Spleen (tissue), 11 donors: ENCODE measurements around the gene MARCHF2. TPM values are rescaled to one million over a fixed set of nuclear protein-coding genes. Genes with fewer than 3 reads are reported as not detected.
"Not testable (repeated sequence)": the region's sequence is repeated elsewhere in the genome, so short reads cannot be mapped to it uniquely, and the experiment has no call there.

Experiments used
- DNase-seq: peaks from one replicate; pipeline ENCODE4 v3.0.0-alpha.2; 2020
- H3K27ac ChIP-seq, 8 donors: fragments of 200-600 bp; sonication (generic) in 7 of 8; 1 replicate in 4 of 8; 2 replicates in 4 of 8; pipeline versions ENCODE4 v1.5.0 to v1.8.0; 2016 to 2021; ENCODE audit warnings: inconsistent platforms in 4 of 8, mild to moderate bottlenecking in 4 of 8, moderate library complexity in 1 of 8
- H3K27me3 ChIP-seq, 7 donors: fragments of 200-600 bp; sonication (generic) in 6 of 7; replicated peaks in 1 of 7; 1 replicate in 4 of 7; 2 replicates in 3 of 7; pipeline versions ENCODE4 v1.5.0 to v1.8.0; 2016 to 2021; ENCODE audit warnings: inconsistent platforms in 3 of 7, mild to moderate bottlenecking in 1 of 7
- H3K36me3 ChIP-seq, 6 donors: fragments of 200-600 bp; sonication (generic) in 5 of 6; 1 replicate in 4 of 6; 2 replicates in 2 of 6; pipeline versions ENCODE4 v1.5.0 to v1.8.0; 2016 to 2021; ENCODE audit warnings: inconsistent platforms in 2 of 6
- H3K4me1 ChIP-seq, 6 donors: fragments of 200-600 bp; sonication (generic) in 5 of 6; 1 replicate in 3 of 6; 2 replicates in 3 of 6; pipeline versions ENCODE4 v1.5.0 to v1.8.0; 2016 to 2021; ENCODE audit warnings: inconsistent platforms in 3 of 6
- H3K4me3 ChIP-seq, 8 donors: fragments of 200-600 bp; sonication (generic) in 7 of 8; 1 replicate in 4 of 8; 2 replicates in 4 of 8; pipeline versions ENCODE4 v1.5.0 to v1.8.0; 2016 to 2021; ENCODE audit warnings: inconsistent platforms in 4 of 8, mild to moderate bottlenecking in 4 of 8, moderate library complexity in 2 of 8
- H3K9me3 ChIP-seq, 8 donors: fragments of 200-600 bp; sonication (generic) in 7 of 8; 1 replicate in 4 of 8; 2 replicates in 4 of 8; pipeline versions ENCODE4 v1.5.0 to v1.8.0; 2016 to 2021; ENCODE audit warnings: inconsistent platforms in 4 of 8
- POLR2A ChIP-seq, 3 donors: fragments of 450-650 bp; IDR thresholded peaks; one replicate each; pipeline ENCODE4 v1.5.1; 2017; ENCODE audit warnings: antibody characterized with exemption in 3 of 3, mild to moderate bottlenecking in 1 of 3
- POLR2AphosphoS5 ChIP-seq, 3 donors: sonication (generic); formaldehyde crosslinking; IDR thresholded peaks; one replicate each; pipeline ENCODE4 v1.5.1; 2017; ENCODE audit warnings: antibody characterized with exemption in 3 of 3
- WGBS, 5 donors: extraction: QIAGEN DNeasy Blood & Tissue Kit in 3 of 5; methylation state at CpG; one replicate each; pipeline versions ENCODE4 v1.1.5 to v1.1.7; 2013 to 2018; 5-methylcytosine and 5-hydroxymethylcytosine counted together
- intact Hi-C: fragments of 100-400 bp; cut with DNase I; formaldehyde crosslinking; loops from one replicate; pipeline ENCODE4 v1.15.0; 2023; ENCODE audit warnings: low total_unique reads
- polyA plus RNA-seq, 3 donors: library from polyadenylated mRNA; stranded (reverse); fragments of 200-250 nt; gene quantifications; one replicate each; pipeline ENCODE4 v1.2.1, GENCODE V29; 2013
- total RNA-seq, 7 donors: library from RNA; depleted of rRNA in 3 of 7; stranded (reverse); fragments of >200 nt in 3 of 7; fragmentation: NEBNext Ultra II Directional in 4 of 7; extraction: Animal tissue kit (Norgen Biotek cat#: 25700) in 4 of 7; gene quantifications; one replicate each; pipeline versions ENCODE4 v1.1.0 to v1.2.1, GENCODE V29; 2016 to 2021
- TF ChIP-seq, protein P1 (sequence below), 11 experiments: fragments of 200-600 bp in 7 of 11; fragments of 450-650 bp in 4 of 11; sonication (generic) in 4 of 11; IDR thresholded peaks in 8 of 11; conservative IDR thresholded peaks in 3 of 11; 1 replicate in 7 of 11; 2 replicates in 4 of 11; pipeline versions ENCODE4 v1.4.0 to v1.8.0; 2016 to 2021; ENCODE audit warnings: antibody characterized with exemption in 11 of 11, inconsistent platforms in 4 of 11, mild to moderate bottlenecking in 1 of 11
- donor health status: healthy with polysubstance abuse.
- donor health status: DM: no; HTN: no; CAD: no; lungs with moderate emphysema.
- donor health status: DM: no; HTN: no; CAD: no.
- donor health status: Bipolar disorder and iron deficiency.
- donor health status: healthy.
- donor health status: DM: no; HTN: no; CAD: no.
- donor health status: DM: yes; HTN: yes; CAD: no.

Gene MARCHF2
- total and polyA plus RNA-seq, 10 donors: 33.4 to 212 (median 67.2) TPM

DNA sequence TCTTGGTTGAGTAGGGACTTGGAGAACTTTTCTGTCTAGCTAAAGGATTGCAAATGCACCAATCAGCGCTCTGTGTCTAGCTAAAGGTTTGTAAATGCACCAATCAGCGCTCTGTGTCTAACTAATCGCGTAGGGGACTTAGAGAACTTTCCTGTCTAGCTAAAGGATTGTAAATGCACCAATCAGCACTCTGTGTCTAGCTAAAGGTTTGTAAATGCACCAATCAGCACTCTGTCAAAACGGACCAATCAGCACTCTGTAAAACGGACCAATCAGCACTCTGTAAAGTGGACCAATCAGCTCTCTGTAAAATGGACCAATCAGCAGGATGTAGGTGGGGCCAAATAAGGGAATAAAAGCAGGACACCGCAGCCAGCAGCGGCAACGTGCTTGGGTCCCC is 26.7 kb upstream of the MARCHF2 start:
- 86 to 94% (median 88%) methylated on average over 9 of the region's 9 CpGs for WGBS, 5 donors
- H3K36me3 ChIP-seq, H3K27me3 ChIP-seq, DNase-seq, intact Hi-C loops, H3K4me3 ChIP-seq, H3K9me3 ChIP-seq: not testable (repeated sequence)
- Histone ChIP-seq H3K4me1 (peaks cover 11 to 44% (median 24%) of the 10 kb centered on the region in 6 donors), H3K27ac (peak overlapping the region in 1 of 8 donors; percentile 58)

DNA sequence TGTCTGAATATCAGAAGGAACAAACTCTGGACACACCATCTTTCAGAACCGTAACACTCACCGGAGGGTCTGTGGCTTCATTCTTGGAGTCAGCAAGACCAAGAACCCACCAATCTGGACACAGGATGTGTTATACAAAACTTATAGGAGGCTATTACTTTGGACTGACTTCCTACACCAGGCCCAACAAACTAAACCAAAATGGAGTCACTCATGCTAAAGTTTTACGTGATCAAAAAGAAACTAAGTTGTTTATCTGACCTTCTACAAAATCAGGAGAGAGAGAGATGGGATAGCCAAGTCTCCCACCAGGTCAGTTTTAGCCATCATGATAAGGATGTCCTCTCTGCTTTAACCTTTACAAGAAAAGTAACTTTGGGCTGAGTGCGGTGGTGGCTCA is 26.1 kb upstream of the MARCHF2 start:
- H3K27me3 ChIP-seq: no peaks in the 10 kb centered on the region
- H3K36me3 ChIP-seq: peaks cover 0 to 7% (median 0%) of the 10 kb centered on the region in 6 donors
- DNase-seq: no peak
- H3K27ac ChIP-seq: no peak overlapping the region
- peaks cover 0 to 8% (median 0%) of the 10 kb centered on the region in 8 donors for H3K9me3 ChIP-seq
- TF ChIP-seq POLR2AphosphoS5 (IDR thresholded peaks at IDR 0.05) (no peak), POLR2A (IDR thresholded peaks at IDR 0.05) (no peak)
- TF ChIP-seq, protein P1, sequence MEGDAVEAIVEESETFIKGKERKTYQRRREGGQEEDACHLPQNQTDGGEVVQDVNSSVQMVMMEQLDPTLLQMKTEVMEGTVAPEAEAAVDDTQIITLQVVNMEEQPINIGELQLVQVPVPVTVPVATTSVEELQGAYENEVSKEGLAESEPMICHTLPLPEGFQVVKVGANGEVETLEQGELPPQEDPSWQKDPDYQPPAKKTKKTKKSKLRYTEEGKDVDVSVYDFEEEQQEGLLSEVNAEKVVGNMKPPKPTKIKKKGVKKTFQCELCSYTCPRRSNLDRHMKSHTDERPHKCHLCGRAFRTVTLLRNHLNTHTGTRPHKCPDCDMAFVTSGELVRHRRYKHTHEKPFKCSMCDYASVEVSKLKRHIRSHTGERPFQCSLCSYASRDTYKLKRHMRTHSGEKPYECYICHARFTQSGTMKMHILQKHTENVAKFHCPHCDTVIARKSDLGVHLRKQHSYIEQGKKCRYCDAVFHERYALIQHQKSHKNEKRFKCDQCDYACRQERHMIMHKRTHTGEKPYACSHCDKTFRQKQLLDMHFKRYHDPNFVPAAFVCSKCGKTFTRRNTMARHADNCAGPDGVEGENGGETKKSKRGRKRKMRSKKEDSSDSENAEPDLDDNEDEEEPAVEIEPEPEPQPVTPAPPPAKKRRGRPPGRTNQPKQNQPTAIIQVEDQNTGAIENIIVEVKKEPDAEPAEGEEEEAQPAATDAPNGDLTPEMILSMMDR (IDR thresholded peaks at IDR 0.05 in 8 of 11, conservative IDR thresholded peaks at IDR 0.05 in 3 of 11): no peak
- peaks cover 17 to 50% (median 30%) of the 10 kb centered on the region in 6 donors for H3K4me1 ChIP-seq
- intact Hi-C loops: no loop called here
- no peak overlapping the region for H3K4me3 ChIP-seq
- WGBS, 5 donors: 75 to 98% (median 85%) methylated on average over 4 of the region's 4 CpGs

DNA sequence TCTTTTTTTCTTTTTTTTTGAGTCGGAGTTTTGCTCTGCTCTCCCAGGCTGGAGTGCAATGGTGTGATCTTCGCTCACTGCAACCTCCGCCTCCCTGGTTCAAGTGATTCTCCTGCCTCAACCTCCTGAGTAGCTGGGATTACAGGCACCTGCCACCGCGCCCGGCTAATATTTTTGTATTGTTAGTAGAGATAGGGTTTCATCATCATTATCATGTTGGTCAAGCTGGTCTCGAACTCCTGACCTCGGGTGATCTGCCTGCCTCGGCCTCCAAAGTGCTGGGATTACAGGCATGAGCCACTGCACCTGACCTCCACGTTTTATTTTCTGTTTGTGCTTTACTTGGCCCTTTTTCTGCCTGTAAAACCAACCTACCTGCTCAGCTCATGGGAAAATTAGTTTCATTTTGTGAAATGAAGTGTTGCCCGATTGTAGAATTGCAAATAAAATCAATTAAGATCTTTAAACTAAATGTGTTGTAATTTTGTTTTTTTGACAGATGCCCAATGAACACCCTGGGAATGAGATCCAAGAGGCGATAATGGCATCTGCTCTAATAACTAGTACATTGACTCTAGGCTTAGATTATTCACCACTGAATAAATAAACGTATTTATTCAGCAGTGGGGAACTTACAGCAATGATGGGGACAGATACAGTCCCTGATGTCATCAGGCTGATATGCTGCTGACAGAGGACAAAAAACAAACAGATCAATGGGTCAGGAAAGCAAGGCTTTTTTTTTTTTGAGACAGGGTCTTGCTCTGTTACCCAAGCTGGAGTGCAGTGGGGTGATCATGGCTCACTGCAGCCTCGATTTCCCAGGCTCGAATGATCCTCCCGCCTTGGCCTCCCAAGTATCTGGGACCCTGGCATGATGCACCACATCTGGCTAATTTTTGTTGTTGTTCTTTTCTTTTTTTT is 25.2 kb upstream of the MARCHF2 start:
- no peak overlapping the region for H3K27ac ChIP-seq
- DNase-seq: no peak
- H3K27me3 ChIP-seq: no peaks in the 10 kb centered on the region
- H3K9me3 ChIP-seq: peaks cover 0 to 8% (median 0%) of the 10 kb centered on the region in 8 donors
- TF ChIP-seq POLR2AphosphoS5 (IDR thresholded peaks at IDR 0.05) (no peak), POLR2A (IDR thresholded peaks at IDR 0.05) (no peak)
- TF ChIP-seq, protein P1 (IDR thresholded peaks at IDR 0.05 in 8 of 11, conservative IDR thresholded peaks at IDR 0.05 in 3 of 11): no peak
- H3K4me1 ChIP-seq: peaks cover 24 to 60% (median 39%) of the 10 kb centered on the region in 6 donors
- H3K4me3 ChIP-seq: no peak overlapping the region
- H3K36me3 ChIP-seq: peaks cover 0 to 9% (median 0%) of the 10 kb centered on the region in 6 donors
- intact Hi-C loops: no loop called here
- 94 to 98% (median 95%) methylated on average over 16 of the region's 16 CpGs for WGBS, 5 donors

DNA sequence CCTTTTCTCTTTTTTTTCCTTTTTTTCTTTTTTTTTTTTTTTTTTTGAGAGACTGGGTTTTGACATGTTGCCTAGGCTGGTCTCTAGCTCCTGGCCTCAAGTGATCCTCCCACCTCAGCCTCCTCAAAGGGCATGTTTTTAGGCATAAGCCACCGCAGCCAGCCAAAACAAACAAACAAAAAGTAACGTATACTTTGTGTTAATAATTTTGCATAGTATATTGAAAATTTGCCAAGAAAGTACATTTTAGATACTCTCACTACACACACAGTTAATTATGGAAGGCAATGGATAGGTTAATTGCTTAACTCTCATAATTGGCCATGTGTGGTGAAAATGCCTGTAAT is 24.5 kb upstream of the MARCHF2 start:
- no peak for DNase-seq
- H3K9me3 ChIP-seq: peaks cover 0 to 8% (median 0%) of the 10 kb centered on the region in 8 donors
- 59 to 90% (median 74%) methylated on average over 2 of the region's 2 CpGs for WGBS, 5 donors
- H3K4me3 ChIP-seq: no peak overlapping the region
- intact Hi-C loops: no loop called here
- H3K4me1 ChIP-seq: peaks cover 30 to 66% (median 46%) of the 10 kb centered on the region in 6 donors
- TF ChIP-seq POLR2AphosphoS5 (IDR thresholded peaks at IDR 0.05): no peak
- TF ChIP-seq, protein P1 (IDR thresholded peaks at IDR 0.05 in 8 of 11, conservative IDR thresholded peaks at IDR 0.05 in 3 of 11): no peak
- no peak for TF ChIP-seq POLR2A (IDR thresholded peaks at IDR 0.05)
- peaks cover 0 to 15% (median 0%) of the 10 kb centered on the region in 6 donors for H3K36me3 ChIP-seq
- H3K27ac ChIP-seq: no peak overlapping the region
- no peaks in the 10 kb centered on the region for H3K27me3 ChIP-seq
